SK-N-MC (cell line): ENCODE measurements around the gene CLDN20.

Experiments used
- EZH2 ChIP-seq: fragments of 200-600 bp; sonication (generic); IDR thresholded peaks from one replicate; pipeline ENCODE4 v1.6.1; 2017; ENCODE audit warnings: antibody characterized with exemption
- FOXP2 ChIP-seq: optimal IDR thresholded peaks from 2 replicates; pipeline ENCODE3; 2011; ENCODE audit warnings: mild to moderate bottlenecking, moderate library complexity; ENCODE audit not compliant: insufficient read depth; ENCODE audit errors: extremely low read length, control extremely low read depth
- POLR2AphosphoS5 ChIP-seq: IDR thresholded peaks from 2 replicates; pipeline ENCODE4 v1.6.1; 2012; ENCODE audit warnings: mild to moderate bottlenecking, low read depth, low read length, borderline replicate concordance

- TF ChIP-seq EZH2 (no peak), POLR2AphosphoS5 (no peak), FOXP2 (no peak)
Observed at GRCh38 chr6:155264693-155265320, 994 bp downstream of the CLDN20 start.
